Measurements from ENCODE around the gene NMUR1. TPM values are rescaled to one million over a fixed set of nuclear protein-coding genes. Genes with fewer than 3 reads are reported as not detected.

The NMUR1 gene
- total RNA-seq, 2 experiments from 2014 or later: not detected

DNA sequence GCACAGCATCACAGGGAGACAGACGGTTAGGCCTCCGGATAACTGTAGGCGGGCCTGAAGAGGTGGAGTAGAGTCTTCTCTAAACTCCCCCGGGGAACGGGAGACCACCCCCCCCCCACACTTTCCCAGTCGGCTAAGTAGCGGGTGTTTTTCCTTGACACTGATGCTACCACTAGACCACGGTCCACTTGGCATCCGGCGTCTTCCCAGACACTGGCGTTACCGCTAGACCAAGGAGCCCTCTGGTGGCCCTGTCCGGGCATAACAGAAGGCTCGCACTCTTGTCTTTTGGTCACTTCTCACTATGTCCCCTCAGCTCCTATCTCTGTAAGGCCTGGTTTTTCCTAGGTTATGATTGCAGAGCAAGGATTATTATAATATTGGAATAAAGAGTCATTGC is 40.3 kb downstream of the NMUR1 start:
- ChIA-PET CTCF (ENCODE audit: unreplicated experiment) (no interaction called here), POLR2A (interaction anchor here (0.6 to 1.4 kb wide), 2 partner anchors 25 to 321 kb away, joined by 3 to 4 read pairs; partner anchors contain the start of gene NCL)
- Histone ChIP-seq H3K4me1 (ENCODE audit: insufficient read depth, low read length, poor library complexity, severe bottlenecking) (no peaks in the 10 kb centered on the region), H2AFZ (ENCODE audit: low read length) (no peak overlapping the region), H3K9me2 (ENCODE audit: insufficient read depth, low read length) (no peaks in the 10 kb centered on the region), H4K20me1 (ENCODE audit: insufficient read depth, low read length) (no peaks in the 10 kb centered on the region), H3K27ac (ENCODE audit: low read depth, low read length, poor library complexity, severe bottlenecking) (no peak overlapping the region), H3K9me3 (ENCODE audit: low read length) (no peaks in the 10 kb centered on the region), H3K4me3 (ENCODE audit: low read depth, low read length, poor library complexity, severe bottlenecking) (no peak overlapping the region), H3K36me3 (ENCODE audit: insufficient read depth, low read length) (no peaks in the 10 kb centered on the region), H3K4me2 (ENCODE audit: low read length) (no peak overlapping the region), H3K79me2 (ENCODE audit: insufficient read depth, low read depth, low read length) (no peaks in the 10 kb centered on the region)
- BruUV-seq (replicated peaks): no TSS peak
- TF ChIP-seq EZH2phosphoT487 (IDR thresholded peaks at IDR 0.05; ENCODE audit: borderline replicate concordance, low read depth, low read length): no peak
- TF ChIP-seq, protein P1, sequence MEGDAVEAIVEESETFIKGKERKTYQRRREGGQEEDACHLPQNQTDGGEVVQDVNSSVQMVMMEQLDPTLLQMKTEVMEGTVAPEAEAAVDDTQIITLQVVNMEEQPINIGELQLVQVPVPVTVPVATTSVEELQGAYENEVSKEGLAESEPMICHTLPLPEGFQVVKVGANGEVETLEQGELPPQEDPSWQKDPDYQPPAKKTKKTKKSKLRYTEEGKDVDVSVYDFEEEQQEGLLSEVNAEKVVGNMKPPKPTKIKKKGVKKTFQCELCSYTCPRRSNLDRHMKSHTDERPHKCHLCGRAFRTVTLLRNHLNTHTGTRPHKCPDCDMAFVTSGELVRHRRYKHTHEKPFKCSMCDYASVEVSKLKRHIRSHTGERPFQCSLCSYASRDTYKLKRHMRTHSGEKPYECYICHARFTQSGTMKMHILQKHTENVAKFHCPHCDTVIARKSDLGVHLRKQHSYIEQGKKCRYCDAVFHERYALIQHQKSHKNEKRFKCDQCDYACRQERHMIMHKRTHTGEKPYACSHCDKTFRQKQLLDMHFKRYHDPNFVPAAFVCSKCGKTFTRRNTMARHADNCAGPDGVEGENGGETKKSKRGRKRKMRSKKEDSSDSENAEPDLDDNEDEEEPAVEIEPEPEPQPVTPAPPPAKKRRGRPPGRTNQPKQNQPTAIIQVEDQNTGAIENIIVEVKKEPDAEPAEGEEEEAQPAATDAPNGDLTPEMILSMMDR (conservative IDR thresholded peaks at IDR 0.05; ENCODE audit: low read length): peak; percentile 68
- intact Hi-C loops (cut with micrococcal nuclease; ENCODE audit: unreplicated experiment): no loop called here
- no peak for DNase-seq (ENCODE audit: low spot score)

DNA sequence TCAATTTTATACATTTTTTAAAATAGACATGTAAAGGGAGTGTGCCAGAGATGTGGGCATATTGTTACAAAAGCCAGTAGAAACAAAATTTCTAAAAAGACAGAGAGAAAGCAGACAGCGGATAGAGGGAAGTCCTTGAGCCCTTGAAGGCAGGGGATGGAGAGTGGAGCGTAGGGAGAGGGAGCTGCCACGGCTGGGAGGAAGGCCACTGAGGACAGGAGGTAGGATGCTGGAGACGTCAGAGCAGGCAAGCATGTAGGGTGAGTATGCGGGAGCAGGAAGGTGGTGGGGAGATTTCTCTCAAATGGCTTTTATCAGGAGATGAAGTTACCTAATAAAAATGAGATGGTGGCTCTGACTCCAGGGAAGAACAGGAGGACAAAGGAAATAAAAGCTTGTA is 41.9 kb downstream of the NMUR1 start:
- no peak overlapping the region for H3K4me2 ChIP-seq (ENCODE audit: low read length)
- no peak for TF ChIP-seq EZH2phosphoT487 (IDR thresholded peaks at IDR 0.05; ENCODE audit: borderline replicate concordance, low read depth, low read length)
- TF ChIP-seq, protein P1 (conservative IDR thresholded peaks at IDR 0.05; ENCODE audit: low read length): no peak
- ChIA-PET POLR2A (interaction anchor here (1.4 kb wide), 1 partner anchor 12 kb away, joined by 4 read pairs; no protein-coding TSS in a partner anchor), CTCF (ENCODE audit: unreplicated experiment) (no interaction called here)
- no peak overlapping the region for H2AFZ ChIP-seq (ENCODE audit: low read length)
- no peaks in the 10 kb centered on the region for H3K36me3 ChIP-seq (ENCODE audit: insufficient read depth, low read length)
- no peaks in the 10 kb centered on the region for H3K9me2 ChIP-seq (ENCODE audit: insufficient read depth, low read length)
- H4K20me1 ChIP-seq (ENCODE audit: insufficient read depth, low read length): no peaks in the 10 kb centered on the region
- no peaks in the 10 kb centered on the region for H3K9me3 ChIP-seq (ENCODE audit: low read length)
- H3K27ac ChIP-seq (ENCODE audit: low read depth, low read length, poor library complexity, severe bottlenecking): no peak overlapping the region
- no peaks in the 10 kb centered on the region for H3K79me2 ChIP-seq (ENCODE audit: insufficient read depth, low read depth, low read length)
- no peak for DNase-seq (ENCODE audit: low spot score)
- BruUV-seq (replicated peaks): no TSS peak
- intact Hi-C loops (cut with micrococcal nuclease; ENCODE audit: unreplicated experiment): no loop called here
- no peak overlapping the region for H3K4me3 ChIP-seq (ENCODE audit: low read depth, low read length, poor library complexity, severe bottlenecking)
- H3K4me1 ChIP-seq (ENCODE audit: insufficient read depth, low read length, poor library complexity, severe bottlenecking): no peaks in the 10 kb centered on the region

DNA sequence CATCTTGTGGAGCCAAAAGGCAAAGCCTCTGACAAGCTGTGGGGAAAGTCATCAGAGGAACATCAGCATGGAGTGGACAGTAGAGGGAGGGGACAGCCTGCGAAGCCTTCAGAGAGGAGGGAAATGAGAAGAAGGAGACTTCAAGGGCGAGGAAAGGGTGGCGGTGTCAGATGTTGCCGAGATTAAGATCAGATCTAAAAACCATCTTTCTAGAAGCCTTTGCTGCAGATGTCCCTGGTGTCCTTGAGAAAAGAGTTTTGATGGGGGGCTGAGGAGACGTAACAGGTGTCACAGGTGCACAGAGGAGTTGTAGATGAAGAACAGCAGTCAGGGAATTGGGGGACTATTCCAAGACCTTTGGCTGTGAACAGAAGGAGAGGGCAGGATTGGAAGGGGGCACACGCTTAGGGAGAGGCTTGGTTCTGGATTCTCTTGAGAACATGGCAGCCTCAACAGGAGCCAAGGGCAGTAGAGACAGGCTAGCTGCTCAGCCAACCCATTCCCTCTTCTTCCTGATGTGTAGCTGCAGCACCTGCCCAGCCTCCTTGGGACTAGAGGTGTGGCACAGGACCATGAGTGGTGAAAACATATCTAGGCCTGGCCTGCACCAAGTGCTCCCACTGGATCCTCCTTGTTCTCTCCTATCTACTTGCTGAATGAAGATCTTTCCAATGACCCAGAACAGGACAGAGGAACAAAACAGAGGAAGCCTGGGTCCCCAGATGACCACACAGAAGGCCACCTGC is 43.2 kb downstream of the NMUR1 start:
- H4K20me1 ChIP-seq (ENCODE audit: insufficient read depth, low read length): no peaks in the 10 kb centered on the region
- no peaks in the 10 kb centered on the region for H3K79me2 ChIP-seq (ENCODE audit: insufficient read depth, low read depth, low read length)
- no peaks in the 10 kb centered on the region for H3K9me3 ChIP-seq (ENCODE audit: low read length)
- CTCF ChIA-PET (ENCODE audit: unreplicated experiment): no interaction called here
- no TSS peak for BruUV-seq (replicated peaks)
- no peak for TF ChIP-seq EZH2phosphoT487 (IDR thresholded peaks at IDR 0.05; ENCODE audit: borderline replicate concordance, low read depth, low read length)
- TF ChIP-seq, protein P1 (conservative IDR thresholded peaks at IDR 0.05; ENCODE audit: low read length): no peak
- peaks cover 11% of the 10 kb centered on the region for H3K4me1 ChIP-seq (ENCODE audit: insufficient read depth, low read length, poor library complexity, severe bottlenecking)
- no peak overlapping the region for H3K4me2 ChIP-seq (ENCODE audit: low read length)
- no peaks in the 10 kb centered on the region for H3K36me3 ChIP-seq (ENCODE audit: insufficient read depth, low read length)
- H2AFZ ChIP-seq (ENCODE audit: low read length): no peak overlapping the region
- intact Hi-C loops (cut with micrococcal nuclease; ENCODE audit: unreplicated experiment): no loop called here
- H3K27ac ChIP-seq (ENCODE audit: low read depth, low read length, poor library complexity, severe bottlenecking): no peak overlapping the region
- H3K9me2 ChIP-seq (ENCODE audit: insufficient read depth, low read length): no peaks in the 10 kb centered on the region
- POLR2A ChIA-PET: interaction anchor here (1.4 kb wide), 1 partner anchor 11 kb away, joined by 4 read pairs; no protein-coding TSS in a partner anchor
- no peak overlapping the region for H3K4me3 ChIP-seq (ENCODE audit: low read depth, low read length, poor library complexity, severe bottlenecking)
- DNase-seq (ENCODE audit: low spot score): no peak
